Suprapubic skin (tissue), 4 donors: ENCODE measurements around the gene MAPK8IP2. TPM values are rescaled to one million over a fixed set of nuclear protein-coding genes. Genes with fewer than 3 reads are reported as not detected.
"Not testable (repeated sequence)": the region's sequence is repeated elsewhere in the genome, so short reads cannot be mapped to it uniquely, and the experiment has no call there.

Experiments used
- DNase-seq, 2 donors: peaks; one replicate each; pipeline ENCODE4 v3.0.0-alpha.2; 2019; ENCODE audit warnings: low spot score in 2 of 2
- H3K27ac ChIP-seq: fragments of 200-600 bp; sonication (generic); one replicate; pipeline ENCODE4 v1.5.1; 2019
- H3K27me3 ChIP-seq: fragments of 200-600 bp; sonication (generic); one replicate; pipeline ENCODE4 v1.5.1; 2019
- H3K36me3 ChIP-seq: fragments of 200-600 bp; sonication (generic); one replicate; pipeline ENCODE4 v1.5.1; 2019
- H3K4me1 ChIP-seq: fragments of 200-600 bp; sonication (generic); one replicate; pipeline ENCODE4 v1.5.1; 2019
- H3K4me3 ChIP-seq: fragments of 200-600 bp; sonication (generic); one replicate; pipeline ENCODE4 v1.5.1; 2019; ENCODE audit warnings: mild to moderate bottlenecking
- H3K9me3 ChIP-seq: fragments of 200-600 bp; sonication (generic); one replicate; pipeline ENCODE4 v1.5.1; 2019
- CTCF ChIP-seq, 2 donors: fragments of 200-600 bp in 1 of 2; fragments of 450-650 bp in 1 of 2; sonication (generic) in 1 of 2; IDR thresholded peaks; one replicate each; pipeline ENCODE4 v1.5.1; 2016 to 2019; ENCODE audit warnings: antibody characterized with exemption in 2 of 2, mild to moderate bottlenecking in 1 of 2, moderate library complexity in 1 of 2
- EP300 ChIP-seq: sonication (generic); formaldehyde crosslinking; IDR thresholded peaks from one replicate; pipeline ENCODE4 v1.6.1; 2017; ENCODE audit warnings: antibody characterized with exemption
- POLR2A ChIP-seq, 2 donors: fragments of 450-650 bp; IDR thresholded peaks; one replicate each; pipeline ENCODE4 v1.6.1; 2017; ENCODE audit warnings: antibody characterized with exemption in 2 of 2, mild to moderate bottlenecking in 2 of 2, moderate library complexity in 2 of 2
- POLR2AphosphoS5 ChIP-seq, 3 donors: sonication (generic); formaldehyde crosslinking; IDR thresholded peaks; one replicate each; pipeline ENCODE4 v1.6.1; 2017; ENCODE audit warnings: antibody characterized with exemption in 3 of 3
- WGBS: methylation state at CpG from one replicate; pipeline ENCODE4 v1.1.5; 2018; 5-methylcytosine and 5-hydroxymethylcytosine counted together
- total RNA-seq, 4 donors: library from RNA; depleted of rRNA; stranded (reverse); fragments of >200 nt; gene quantifications; one replicate each; pipeline ENCODE4 v1.1.0, GENCODE V29; 2016

Gene MAPK8IP2
- total RNA-seq, 4 donors from 2014 or later: 2.6 to 4.4 (median 3.7) TPM

GRCh38 chr22:50656122-50657070 is 55.8 kb downstream of the MAPK8IP2 start:
- no peak for TF ChIP-seq POLR2A (IDR thresholded peaks at IDR 0.05)
- peak in 1 of 3 donors; percentile 17 for TF ChIP-seq POLR2AphosphoS5 (IDR thresholded peaks at IDR 0.05)
- peaks cover 35% of the 10 kb centered on the region for H3K27me3 ChIP-seq
- no peaks in the 10 kb centered on the region for H3K4me1 ChIP-seq
- DNase-seq: no peak
- no peak overlapping the region for H3K4me3 ChIP-seq
- H3K36me3 ChIP-seq: no peaks in the 10 kb centered on the region
- H3K9me3 ChIP-seq: no peaks in the 10 kb centered on the region
- peak overlapping the region; percentile 37 for H3K27ac ChIP-seq
- 62% methylated on average over 23 of the region's 23 CpGs for WGBS

GRCh38 chr22:50657925-50658324 is 57.3 kb downstream of the MAPK8IP2 start:
- TF ChIP-seq EP300 (no peak), POLR2A (IDR thresholded peaks at IDR 0.05) (no peak), POLR2AphosphoS5 (IDR thresholded peaks at IDR 0.05) (no peak), CTCF (IDR thresholded peaks at IDR 0.05) (no peak)
- DNase-seq: no peak
- Histone ChIP-seq H3K27me3 (peaks cover 38% of the 10 kb centered on the region), H3K9me3 (no peaks in the 10 kb centered on the region), H3K4me3 (no peak overlapping the region), H3K27ac (no peak overlapping the region), H3K4me1 (no peaks in the 10 kb centered on the region), H3K36me3 (no peaks in the 10 kb centered on the region)
- 74% methylated on average over 4 of the region's 4 CpGs for WGBS

GRCh38 chr22:50659711-50660110 is 59.1 kb downstream of the MAPK8IP2 start:
- H3K36me3 ChIP-seq, H3K4me1 ChIP-seq, H3K27ac ChIP-seq, H3K4me3 ChIP-seq, H3K9me3 ChIP-seq, DNase-seq: not testable (repeated sequence)
- WGBS: 88% methylated on average over 7 of the region's 7 CpGs
- peaks cover 38% of the 10 kb centered on the region for H3K27me3 ChIP-seq

GRCh38 chr22:50660306-50660705 is 59.7 kb downstream of the MAPK8IP2 start:
- Histone ChIP-seq H3K4me1 (no peaks in the 10 kb centered on the region), H3K27me3 (peaks cover 36% of the 10 kb centered on the region), H3K36me3 (no peaks in the 10 kb centered on the region), H3K9me3 (no peaks in the 10 kb centered on the region), H3K4me3 (no peak overlapping the region), H3K27ac (no peak overlapping the region)
- DNase-seq: no peak
- TF ChIP-seq EP300 (no peak), CTCF (IDR thresholded peaks at IDR 0.05) (no peak), POLR2AphosphoS5 (IDR thresholded peaks at IDR 0.05) (no peak)

Other genes with a start within 250 kb of the MAPK8IP2 start
- gene SBF1, start 125.8 kb upstream of the MAPK8IP2 start, total RNA-seq: 100 to 1,000 TPM in 3 of 4 donors, 10 to 100 TPM in 1; 92.5 to 137 (median 115) TPM
- gene ADM2, start 119.2 kb upstream of the MAPK8IP2 start, total RNA-seq: 1 to 10 TPM in 1 of 4 donors, under 1 TPM in 2, not detected in 1; 0.24 to 2.7 (median 0.30) TPM
- not detected for gene MIOX, start 113.9 kb upstream of the MAPK8IP2 start, total RNA-seq
- gene LMF2, start 93.1 kb upstream of the MAPK8IP2 start, total RNA-seq: 10 to 100 TPM; 28.9 to 65.6 (median 44.7) TPM
- gene NCAPH2, start 92.6 kb upstream of the MAPK8IP2 start, total RNA-seq: 10 to 100 TPM; 39.6 to 51.9 (median 50.0) TPM
- 1 to 10 TPM in 3 of 4 donors, not detected in 1; 1.7 to 7.9 (median 4.7) TPM for gene SCO2, start 75.2 kb upstream of the MAPK8IP2 start, total RNA-seq
- 10 to 100 TPM; 23.6 to 46.9 (median 30.8) TPM for gene TYMP, start 70.8 kb upstream of the MAPK8IP2 start, total RNA-seq
- under 1 TPM in 1 of 4 donors, not detected in 3; 0.26 TPM for gene KLHDC7B, start 54.9 kb upstream of the MAPK8IP2 start, total RNA-seq
- not detected for gene SYCE3, start 37.9 kb upstream of the MAPK8IP2 start, total RNA-seq
- 10 to 100 TPM; 12.7 to 46.6 (median 19.2) TPM for gene CPT1B, start 22.4 kb upstream of the MAPK8IP2 start, total RNA-seq
- gene CHKB, start 17.9 kb upstream of the MAPK8IP2 start, total RNA-seq: 10 to 100 TPM; 43.0 to 86.5 (median 73.0) TPM
- gene ARSA, start 27.4 kb downstream of the MAPK8IP2 start, total RNA-seq: 10 to 100 TPM; 37.0 to 51.3 (median 42.2) TPM
- 10 to 100 TPM in 2 of 4 donors, 1 to 10 TPM in 2; 2.9 to 15.9 (median 9.5) TPM for gene SHANK3, start 72.0 kb downstream of the MAPK8IP2 start, total RNA-seq
- not detected for gene ACR, start 137.4 kb downstream of the MAPK8IP2 start, total RNA-seq
- gene RABL2B, start 182.8 kb downstream of the MAPK8IP2 start, total RNA-seq: 10 to 100 TPM; 16.6 to 28.4 (median 24.8) TPM